HEK293T (cell line): Measurements from ENCODE around the gene SLC35G1.

ENCODE experiments used
- BHLHE40 ChIP-seq: fragments of 450-650 bp; IDR thresholded peaks from 2 replicates; pipeline ENCODE4 v1.6.1; 2016; ENCODE audit warnings: mild to moderate bottlenecking, moderate library complexity, borderline replicate concordance
- ELF4 ChIP-seq: fragments of 450-650 bp; IDR thresholded peaks from 2 replicates; pipeline ENCODE4 v1.6.1; 2017; ENCODE audit warnings: antibody characterized with exemption
- FOXA1 ChIP-seq: fragments of 450-650 bp; IDR thresholded peaks from 2 replicates; pipeline ENCODE4 v1.6.1; 2016; ENCODE audit warnings: mild to moderate bottlenecking
- FOXM1 ChIP-seq: fragments of 450-650 bp; IDR thresholded peaks from 2 replicates; pipeline ENCODE4 v1.6.1; 2017; ENCODE audit warnings: mild to moderate bottlenecking, borderline replicate concordance
- HDGF ChIP-seq: fragments of 450-650 bp; IDR thresholded peaks from 2 replicates; pipeline ENCODE4 v1.6.1; 2017; ENCODE audit warnings: antibody characterized with exemption, borderline replicate concordance
- SP1 ChIP-seq: fragments of 450-650 bp; IDR thresholded peaks from 2 replicates; pipeline ENCODE4 v1.6.1; 2017
- SUZ12 ChIP-seq: fragments of 450-650 bp; IDR thresholded peaks from 2 replicates; pipeline ENCODE4 v1.6.1; 2016; ENCODE audit warnings: mild to moderate bottlenecking

- TF ChIP-seq SP1 (no peak), HDGF (no peak), BHLHE40 (no peak), SUZ12 (no peak), FOXM1 (no peak), FOXA1 (no peak), ELF4 (no peak)
Measured at GRCh38 chr10:93907059-93907458, 13.3 kb downstream of the SLC35G1 start.
